OCI-LY1 (cell line): ENCODE measurements around the gene VEGFA.

Experiments
- EZH2 ChIP-seq: fragments of 200-600 bp; sonication (generic), shearing (Covaris generic); IDR thresholded peaks from 2 replicates; pipeline ENCODE4 v1.8.0; 2017; ENCODE audit warnings: borderline replicate concordance, mixed run types, mild to moderate bottlenecking, antibody characterized with exemption, low read length, moderate library complexity, mixed read lengths
- TF ChIP-seq, protein P1 (sequence below): fragments of 200-600 bp; sonication (generic), shearing (Covaris generic); IDR thresholded peaks from 2 replicates; pipeline ENCODE4 v1.5.1; 2017; ENCODE audit warnings: mild to moderate bottlenecking, antibody characterized with exemption, low read length, moderate library complexity, mixed read lengths

GRCh38 chr6:43741829-43742228 is 28.2 kb upstream of the VEGFA start:
- TF ChIP-seq, protein P1, sequence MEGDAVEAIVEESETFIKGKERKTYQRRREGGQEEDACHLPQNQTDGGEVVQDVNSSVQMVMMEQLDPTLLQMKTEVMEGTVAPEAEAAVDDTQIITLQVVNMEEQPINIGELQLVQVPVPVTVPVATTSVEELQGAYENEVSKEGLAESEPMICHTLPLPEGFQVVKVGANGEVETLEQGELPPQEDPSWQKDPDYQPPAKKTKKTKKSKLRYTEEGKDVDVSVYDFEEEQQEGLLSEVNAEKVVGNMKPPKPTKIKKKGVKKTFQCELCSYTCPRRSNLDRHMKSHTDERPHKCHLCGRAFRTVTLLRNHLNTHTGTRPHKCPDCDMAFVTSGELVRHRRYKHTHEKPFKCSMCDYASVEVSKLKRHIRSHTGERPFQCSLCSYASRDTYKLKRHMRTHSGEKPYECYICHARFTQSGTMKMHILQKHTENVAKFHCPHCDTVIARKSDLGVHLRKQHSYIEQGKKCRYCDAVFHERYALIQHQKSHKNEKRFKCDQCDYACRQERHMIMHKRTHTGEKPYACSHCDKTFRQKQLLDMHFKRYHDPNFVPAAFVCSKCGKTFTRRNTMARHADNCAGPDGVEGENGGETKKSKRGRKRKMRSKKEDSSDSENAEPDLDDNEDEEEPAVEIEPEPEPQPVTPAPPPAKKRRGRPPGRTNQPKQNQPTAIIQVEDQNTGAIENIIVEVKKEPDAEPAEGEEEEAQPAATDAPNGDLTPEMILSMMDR: no peak
- TF ChIP-seq EZH2: no peak
